ENCODE results near the gene TCN1.
A peak's percentile ranks its signal among the peaks of the same experiment; 100 is the strongest.
"Not testable (repeated sequence)": the region's sequence is repeated elsewhere in the genome, so short reads cannot be mapped to it uniquely, and the experiment has no call there.

TCN1 gene

DNA sequence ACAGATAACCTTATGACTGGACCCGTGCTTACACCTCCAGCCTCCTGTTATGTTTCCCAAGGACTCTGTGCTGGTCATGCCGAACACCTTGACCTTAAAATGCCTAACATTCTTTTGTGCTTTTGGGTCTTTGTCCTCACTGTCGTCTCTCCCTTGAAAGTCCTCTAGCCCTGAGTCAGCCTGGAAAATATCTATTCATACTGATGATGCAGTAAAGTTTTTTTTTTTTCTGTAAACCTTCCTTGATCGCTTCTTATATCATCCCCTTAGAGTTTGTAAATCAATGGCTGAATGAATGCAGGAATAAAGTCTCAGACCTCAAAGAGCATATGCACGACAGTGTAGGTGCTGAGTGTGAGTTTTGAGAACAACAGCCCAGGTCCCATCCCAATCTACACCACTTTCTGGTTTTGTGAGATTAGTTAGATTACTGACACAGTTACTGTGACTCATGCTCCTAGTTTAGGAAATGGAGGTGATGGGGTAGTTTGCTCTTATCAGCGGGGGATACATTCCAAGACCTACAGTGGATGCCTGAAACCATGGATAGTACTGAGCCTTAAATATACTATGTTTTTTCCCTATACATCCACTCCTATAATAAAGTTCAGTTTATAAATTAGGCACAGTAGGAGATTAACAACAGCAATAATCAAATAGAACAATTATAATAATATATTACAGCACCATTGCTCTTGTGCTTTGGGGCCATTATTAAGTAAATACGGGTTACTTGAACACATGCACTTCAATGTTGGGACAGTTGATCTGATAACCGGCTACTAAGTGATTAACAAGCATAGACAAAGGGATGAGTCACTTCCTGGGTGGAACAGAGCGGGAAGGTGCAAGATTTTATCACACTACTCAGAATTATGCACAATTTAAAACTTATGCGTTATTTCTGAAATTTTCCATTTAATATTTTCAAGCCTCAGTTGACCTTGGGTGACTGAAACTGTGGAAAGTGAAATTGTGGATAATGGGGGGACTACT is 8.6 kb downstream of the TCN1 start:
- no peak for DNase-seq (ENCODE audit: low read depth)

GRCh38 chr11:59854871-59855270 is 11.4 kb downstream of the TCN1 start:
- no peak for DNase-seq (ENCODE audit: low read depth)

GRCh38 chr11:59851416-59851815 is 14.9 kb downstream of the TCN1 start:
- not testable (repeated sequence) for DNase-seq (ENCODE audit: low read depth)

- DNase-seq (ENCODE audit: low read depth) = not testable (repeated sequence)
Measured at GRCh38 chr11:59849551-59849950, 16.7 kb downstream of the TCN1 start.

DNA sequence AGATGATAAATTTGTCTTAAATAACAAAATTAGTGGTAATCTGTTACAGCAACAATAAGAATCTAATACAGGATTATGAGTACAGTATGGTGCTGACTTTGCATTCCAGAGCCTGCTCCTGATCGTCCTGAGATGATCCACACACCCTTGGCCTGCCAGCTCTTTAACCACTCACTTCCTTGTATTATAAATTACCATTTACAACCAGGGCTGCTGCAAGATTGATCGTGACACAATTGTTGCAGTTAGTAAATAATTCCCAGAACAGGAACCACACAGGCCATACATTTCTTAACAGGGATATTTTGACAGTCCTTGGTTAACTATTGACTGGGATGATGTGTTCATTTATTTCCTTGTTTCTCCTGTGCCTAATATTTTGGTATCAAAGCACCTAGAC is 17.2 kb downstream of the TCN1 start:
- DNase-seq (ENCODE audit: low read depth) = no peak

- DNase-seq (ENCODE audit: low read depth) = not testable (repeated sequence)
Measured at GRCh38 chr11:59848439-59848838, 17.8 kb downstream of the TCN1 start.

- DNase-seq (ENCODE audit: low read depth) = no peak
Measured at GRCh38 chr11:59847626-59848025, 18.7 kb downstream of the TCN1 start.

DNA sequence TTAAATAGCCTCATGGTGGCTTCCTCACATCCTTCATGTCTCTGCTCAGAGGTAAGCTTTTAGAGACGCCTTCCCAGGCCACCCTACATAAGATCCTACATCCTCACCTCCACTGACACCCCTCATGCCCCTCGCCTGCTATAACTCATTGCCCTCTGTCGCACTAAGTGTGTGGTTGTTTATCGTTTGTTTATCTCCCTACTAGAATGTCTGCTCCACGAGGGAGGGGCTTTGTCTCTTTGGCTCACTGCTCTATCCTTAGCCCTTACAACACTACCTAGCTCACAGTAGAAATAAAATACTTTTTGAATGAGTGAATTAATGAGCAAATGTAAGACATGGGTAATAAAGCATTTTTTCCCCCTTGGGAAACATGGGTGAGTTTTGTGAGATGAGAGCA is 19.7 kb downstream of the TCN1 start:
- no peak for DNase-seq (ENCODE audit: low read depth)

- DNase-seq (ENCODE audit: low read depth) = no peak
Measured at GRCh38 chr11:59845399-59845798, 20.9 kb downstream of the TCN1 start, which contains the start of gene CBLIF. TSS of gene CBLIF (minus strand) at chr11:59845499. CDS start at chr11:59845453, 46 bp downstream.

DNA sequence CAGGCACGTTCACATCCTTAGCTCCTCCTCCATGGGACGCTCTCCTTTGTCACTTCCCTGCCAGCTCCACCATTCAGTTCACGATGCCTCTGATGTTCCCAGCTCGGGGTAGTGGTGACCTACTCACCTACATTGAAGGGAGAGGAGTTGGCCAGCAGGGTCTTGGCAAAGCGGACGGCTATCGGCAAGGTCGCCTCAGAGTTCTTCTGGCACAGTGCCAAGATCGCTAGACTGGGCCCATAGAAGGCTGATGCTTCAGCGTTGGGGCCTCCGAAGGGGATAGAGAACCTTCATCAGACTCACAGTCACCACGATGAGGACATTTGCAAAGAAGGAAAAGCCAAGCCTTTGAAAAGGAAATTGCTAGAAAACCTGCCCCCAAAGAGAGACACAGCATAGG is 24.0 kb downstream of the TCN1 start:
- DNase-seq (ENCODE audit: low read depth) = no peak

GRCh38 chr11:59841514-59841913 is 24.8 kb downstream of the TCN1 start:
- DNase-seq (ENCODE audit: low read depth) = no peak

DNA sequence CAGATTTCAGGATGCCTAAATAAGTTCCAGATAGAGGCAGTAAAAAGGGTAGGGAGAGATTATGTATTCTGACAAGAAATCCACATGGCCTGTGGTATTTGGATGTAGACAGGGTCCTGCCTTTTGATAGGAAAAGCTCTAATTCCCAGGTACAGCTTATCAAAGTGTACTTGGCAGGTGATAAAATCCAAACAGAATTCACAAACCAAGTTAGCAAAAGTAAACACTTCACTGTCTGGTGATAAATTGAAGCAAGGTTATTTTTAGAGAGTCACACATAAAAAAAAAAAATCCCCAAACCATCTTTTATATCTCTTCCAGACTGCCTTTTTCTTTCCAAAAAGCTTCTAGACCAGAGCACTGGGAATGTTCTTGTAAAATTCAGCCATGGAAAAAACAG is 26.7 kb downstream of the TCN1 start:
- no peak for DNase-seq (ENCODE audit: low read depth)

GRCh38 chr11:59833602-59834001 is 32.7 kb downstream of the TCN1 start:
- no peak for DNase-seq (ENCODE audit: low read depth)

GRCh38 chr11:59829358-59829757 is 36.9 kb downstream of the TCN1 start:
- DNase-seq (ENCODE audit: low read depth) = no peak

DNA sequence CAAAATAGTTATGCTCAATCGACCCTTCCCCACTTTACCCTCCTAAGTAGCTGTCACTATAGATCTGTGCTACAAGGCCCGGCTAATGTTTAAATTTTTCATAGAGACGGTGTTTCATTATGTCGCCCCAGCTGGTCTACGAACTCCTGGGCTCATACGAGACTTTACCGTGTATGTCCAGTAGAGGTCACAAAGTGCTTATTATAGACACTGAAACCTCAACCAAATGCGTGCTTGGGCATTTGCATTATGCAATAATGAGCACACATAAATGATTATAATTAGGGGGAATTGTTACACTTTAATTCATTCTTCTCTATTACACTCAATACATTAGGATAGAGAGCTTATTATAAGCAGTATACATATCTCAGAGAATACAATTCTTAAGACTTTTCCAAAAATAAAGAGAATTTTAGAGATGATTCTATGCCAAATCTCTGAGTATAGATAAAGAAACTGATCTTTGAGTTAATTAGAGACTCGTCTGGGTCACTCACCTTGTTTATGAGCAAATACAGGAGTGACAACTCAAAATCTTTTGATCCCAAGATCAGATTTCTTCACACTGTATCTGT is 43.2 kb downstream of the TCN1 start:
- DNase-seq (ENCODE audit: low read depth) = no peak

DNA sequence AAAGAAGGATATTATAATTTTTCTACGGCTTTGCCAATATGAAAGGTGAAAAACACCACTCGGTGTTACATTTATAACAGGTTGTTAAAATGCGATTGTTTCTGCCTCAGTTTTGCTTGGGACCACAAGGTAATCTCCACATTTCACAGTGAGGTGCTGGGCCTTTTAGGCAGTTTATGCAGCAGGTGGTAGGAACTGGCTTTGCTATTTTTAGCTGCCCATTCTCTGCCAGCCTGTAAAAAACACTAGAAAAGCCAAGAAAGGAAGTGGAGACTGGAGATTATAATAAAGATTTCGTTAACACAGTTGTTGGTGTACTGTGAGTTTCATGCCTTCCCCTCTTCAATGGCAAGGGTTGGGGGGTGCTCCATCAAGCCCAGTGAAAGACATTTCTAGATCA is 47.7 kb downstream of the TCN1 start:
- DNase-seq (ENCODE audit: low read depth) = no peak

DNA sequence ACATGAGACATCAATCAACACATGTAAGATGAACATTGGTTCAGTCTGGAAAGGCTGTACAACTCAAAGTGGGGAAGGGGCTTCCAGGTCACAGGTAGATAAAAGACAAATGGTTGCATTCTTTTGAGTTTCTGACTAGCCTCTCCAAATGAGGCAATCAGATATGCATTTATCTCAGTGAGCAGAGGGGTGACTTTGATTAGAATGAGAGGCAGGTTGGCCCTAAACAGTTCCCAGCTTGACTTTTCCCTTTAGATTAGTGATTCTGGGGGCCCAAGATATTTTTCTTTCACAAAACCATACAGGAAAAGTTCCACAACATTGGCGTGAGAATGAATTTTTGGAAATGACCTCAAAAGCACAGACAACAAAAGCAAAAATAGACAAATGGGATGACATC is 49.9 kb downstream of the TCN1 start:
- not testable (repeated sequence) for DNase-seq (ENCODE audit: low read depth)

- no peak for DNase-seq (ENCODE audit: low read depth)
Measured at GRCh38 chr11:59815754-59816153, 50.5 kb downstream of the TCN1 start.

GRCh38 chr11:59814021-59814420 is 52.3 kb downstream of the TCN1 start:
- DNase-seq (ENCODE audit: low read depth) = no peak

- DNase-seq (ENCODE audit: low read depth) = no peak
Measured at GRCh38 chr11:59813364-59813763, 52.9 kb downstream of the TCN1 start.

DNA sequence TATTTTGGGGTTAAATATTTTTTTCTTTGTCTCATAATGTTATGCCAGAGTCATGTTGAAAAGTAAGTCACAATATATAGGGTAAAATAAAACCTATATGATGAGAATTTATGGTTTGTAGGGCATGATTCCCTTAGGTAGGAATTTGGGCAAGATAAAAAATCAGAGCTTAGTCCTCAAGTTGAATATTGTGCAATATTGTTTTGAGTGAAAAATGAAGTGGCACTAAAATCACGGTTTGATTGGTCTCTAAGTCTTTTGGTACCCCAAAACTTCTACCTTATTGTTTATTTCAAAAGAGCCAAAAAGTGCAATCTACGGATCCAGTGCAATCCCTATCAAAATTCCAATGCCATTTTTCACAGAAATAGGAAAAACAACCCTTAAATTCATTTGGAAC is 54.1 kb downstream of the TCN1 start:
- no peak for DNase-seq (ENCODE audit: low read depth)

GRCh38 chr11:59810911-59811259 is 55.4 kb downstream of the TCN1 start:
- no peak for DNase-seq (ENCODE audit: low read depth)

DNA sequence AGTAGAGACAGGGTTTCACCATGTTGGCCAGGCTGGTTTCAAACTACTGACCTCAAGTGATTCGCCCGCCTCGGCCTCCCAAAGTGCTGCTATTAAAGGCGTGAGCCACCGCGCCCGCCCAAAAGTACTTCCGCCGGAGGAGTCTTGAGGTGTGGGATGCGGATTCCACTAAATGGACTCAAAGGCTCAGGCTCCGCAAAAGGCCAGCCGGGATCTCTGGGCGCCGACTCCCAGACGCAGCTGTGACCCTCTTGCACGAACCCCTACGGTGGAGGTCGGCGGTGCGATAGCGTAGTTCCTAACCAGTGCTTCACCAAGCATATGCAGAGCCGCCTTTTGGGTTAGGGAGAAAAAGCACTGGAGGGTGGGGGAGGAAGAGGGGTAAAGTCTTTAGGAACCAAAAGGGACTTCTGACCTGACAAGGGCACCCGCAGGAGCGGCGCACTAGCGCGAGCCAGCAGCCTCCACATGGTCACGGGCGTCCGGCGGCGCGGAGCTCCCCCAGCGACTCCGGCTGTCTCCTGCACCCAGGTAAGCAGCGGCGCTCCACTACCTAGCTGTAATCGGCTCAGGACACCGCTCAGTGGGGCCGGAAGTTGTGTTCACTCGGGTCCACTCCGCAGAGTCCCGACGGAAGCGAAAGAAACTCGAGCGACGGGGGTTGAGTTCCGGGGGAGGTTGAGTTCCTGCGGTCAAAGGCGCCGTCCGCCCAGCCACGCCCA is 55.9 kb downstream of the TCN1 start, which contains the start of gene MRPL16:
Gene MRPL16 (minus strand): TSS at position 590 of the 722 bp plus-strand sequence. CDS start 120 bp downstream, at position 470.
- peak; percentile 79 for DNase-seq (ENCODE audit: low read depth)

Measured in stimulated activated CD4-positive, alpha-beta T cell treated with anti-CD3 and anti-CD28 coated beads, Interleukin-2, amount 100 ng/mL, for 4 hours (primary cell).